T-helper 2 cell treated with Interferon-gamma antibody and Interleukin-4, amounts not matched to agents 100 ng/mL and 5 ng/mL, for 36 hours (primary cell): ENCODE measurements around the gene PIK3R5. TPM values are rescaled to one million over a fixed set of nuclear protein-coding genes. Genes with fewer than 3 reads are reported as not detected.
"Not testable (repeated sequence)": the region's sequence is repeated elsewhere in the genome, so short reads cannot be mapped to it uniquely, and the experiment has no call there.

Source experiments
- intact Hi-C: fragments of 100-400 bp; cut with micrococcal nuclease; formaldehyde crosslinking; loops from one replicate; pipeline ENCODE4 v1.15.1; 2023
- total RNA-seq: library from RNA; stranded (reverse); gene quantifications from 2 replicates; pipeline ENCODE4 v1.2.3, GENCODE V29; 2022

The PIK3R5 gene
- 56.2 and 58.8 TPM in 2 replicates for total RNA-seq

GRCh38 chr17:8965394-8966168, at the start of gene PIK3R5:
Gene PIK3R5, minus strand, starts transcription at chr17:8965707. Its CDS starts 54,213 bp downstream, at chr17:8911494.
- intact Hi-C loops, result loop anchor here (1.0 to 2.0 kb wide), 2 partner anchors 17 to 66 kb away; no protein-coding TSS in a partner anchor

- intact Hi-C loops, result no loop called here
These were observed 45.5 kb upstream of the PIK3R5 start for GRCh38 chr17:9011001-9011400.

- intact Hi-C loops, result no loop called here
These were observed 44.2 kb upstream of the PIK3R5 start for GRCh38 chr17:9009737-9010136.

GRCh38 chr17:9009096-9009495, 43.6 kb upstream of the PIK3R5 start:
- intact Hi-C loops, result no loop called here

- intact Hi-C loops, result no loop called here
These were observed 41.7 kb upstream of the PIK3R5 start for GRCh38 chr17:9007052-9007714.

- intact Hi-C loops, result no loop called here
These were observed 40.8 kb upstream of the PIK3R5 start for GRCh38 chr17:9006175-9006767.

GRCh38 chr17:9004961-9005285, 39.4 kb upstream of the PIK3R5 start:
- intact Hi-C loops, result loop anchor here (1.0 kb wide), 1 partner anchor 21 kb away; no protein-coding TSS in a partner anchor

GRCh38 chr17:9004132-9004960, 38.8 kb upstream of the PIK3R5 start:
- intact Hi-C loops, result loop anchor here (1.0 kb wide), 1 partner anchor 22 kb away; no protein-coding TSS in a partner anchor

- intact Hi-C loops, result loop anchor here (1.0 kb wide), 1 partner anchor 23 kb away; no protein-coding TSS in a partner anchor
These were observed 38.0 kb upstream of the PIK3R5 start for GRCh38 chr17:9003355-9004131.

- intact Hi-C loops, result no loop called here
These were observed 37.3 kb upstream of the PIK3R5 start for GRCh38 chr17:9002606-9003354.

- intact Hi-C loops, result no loop called here
These were observed 36.7 kb upstream of the PIK3R5 start for GRCh38 chr17:9002227-9002605.

GRCh38 chr17:9001559-9001958, 36.1 kb upstream of the PIK3R5 start:
- intact Hi-C loops, result no loop called here

- intact Hi-C loops, result loop anchor here (2.0 to 10.0 kb wide), 4 partner anchors 23 to 243 kb away; partner anchors contain the start of gene NTN1
These were observed 32.6 kb upstream of the PIK3R5 start for GRCh38 chr17:8997994-8998628.

- intact Hi-C loops, result loop anchor here (10.0 kb wide), 2 partner anchors 101 to 191 kb away; no protein-coding TSS in a partner anchor
These were observed 30.2 kb upstream of the PIK3R5 start for GRCh38 chr17:8995711-8996110.

GRCh38 chr17:8994319-8994718, 28.8 kb upstream of the PIK3R5 start:
- intact Hi-C loops, result loop anchor here (10.0 kb wide), 2 partner anchors 100 to 190 kb away; no protein-coding TSS in a partner anchor

- intact Hi-C loops, result loop anchor here (10.0 kb wide), 2 partner anchors 97 to 187 kb away; no protein-coding TSS in a partner anchor
These were observed 26.2 kb upstream of the PIK3R5 start for GRCh38 chr17:8991514-8992285.

GRCh38 chr17:8988263-8988935, 22.9 kb upstream of the PIK3R5 start:
- intact Hi-C loops, result not testable (repeated sequence)

GRCh38 chr17:8986295-8986694, 20.8 kb upstream of the PIK3R5 start:
- intact Hi-C loops, result no loop called here
